Hepatocyte (in vitro differentiated cells): Measurements from ENCODE around the gene FERMT3.

Source experiments
- EZH2 ChIP-seq: fragments of 200-600 bp; sonication (generic); IDR thresholded peaks from 2 replicates; pipeline ENCODE4 v1.6.1; 2016; ENCODE audit warnings: antibody characterized with exemption, mild to moderate bottlenecking, borderline replicate concordance
- TF ChIP-seq, protein P1 (sequence below): fragments of 200-600 bp; sonication (generic); IDR thresholded peaks from 2 replicates; pipeline ENCODE4 v1.5.1; 2016; ENCODE audit warnings: antibody characterized with exemption, mild to moderate bottlenecking; ENCODE audit not compliant: poor library complexity

DNA sequence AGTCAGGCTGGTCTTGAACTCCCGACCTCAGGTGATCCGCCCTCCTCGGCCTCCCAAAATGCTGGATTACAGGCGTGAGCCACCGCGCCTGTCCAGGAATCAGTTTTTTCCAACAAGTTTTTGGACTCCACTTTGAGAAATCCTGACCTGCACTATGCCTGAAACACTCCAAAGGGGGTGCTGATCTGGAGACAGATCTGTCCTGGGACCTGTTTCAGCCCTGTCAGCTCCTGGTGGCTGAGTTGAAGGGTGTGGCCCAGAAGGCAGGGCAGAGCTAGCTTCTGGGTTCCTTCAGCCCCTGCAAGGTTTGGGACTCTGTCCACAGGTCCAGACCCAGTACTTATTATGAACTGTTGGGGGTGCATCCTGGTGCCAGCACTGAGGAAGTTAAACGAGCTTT lies 25.0 kb downstream of the FERMT3 start:
- TF ChIP-seq, protein P1, sequence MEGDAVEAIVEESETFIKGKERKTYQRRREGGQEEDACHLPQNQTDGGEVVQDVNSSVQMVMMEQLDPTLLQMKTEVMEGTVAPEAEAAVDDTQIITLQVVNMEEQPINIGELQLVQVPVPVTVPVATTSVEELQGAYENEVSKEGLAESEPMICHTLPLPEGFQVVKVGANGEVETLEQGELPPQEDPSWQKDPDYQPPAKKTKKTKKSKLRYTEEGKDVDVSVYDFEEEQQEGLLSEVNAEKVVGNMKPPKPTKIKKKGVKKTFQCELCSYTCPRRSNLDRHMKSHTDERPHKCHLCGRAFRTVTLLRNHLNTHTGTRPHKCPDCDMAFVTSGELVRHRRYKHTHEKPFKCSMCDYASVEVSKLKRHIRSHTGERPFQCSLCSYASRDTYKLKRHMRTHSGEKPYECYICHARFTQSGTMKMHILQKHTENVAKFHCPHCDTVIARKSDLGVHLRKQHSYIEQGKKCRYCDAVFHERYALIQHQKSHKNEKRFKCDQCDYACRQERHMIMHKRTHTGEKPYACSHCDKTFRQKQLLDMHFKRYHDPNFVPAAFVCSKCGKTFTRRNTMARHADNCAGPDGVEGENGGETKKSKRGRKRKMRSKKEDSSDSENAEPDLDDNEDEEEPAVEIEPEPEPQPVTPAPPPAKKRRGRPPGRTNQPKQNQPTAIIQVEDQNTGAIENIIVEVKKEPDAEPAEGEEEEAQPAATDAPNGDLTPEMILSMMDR = no peak
- no peak for TF ChIP-seq EZH2
